ENCODE data around the gene JARID2. TPM values are rescaled to one million over a fixed set of nuclear protein-coding genes. Genes with fewer than 3 reads are reported as not detected.

Gene JARID2
- total and polyA plus RNA-seq, 2 of the 8 experiments (the other 6 are each of a cell fraction or from before 2014, with no cell fraction given), result 60.1 to 239 TPM

GRCh38 chr6:15360300-15360699 lies 114.4 kb downstream of the JARID2 start:
- H3K4ac ChIP-seq (replicated peaks; ENCODE audit: insufficient read length, low read depth, low read length), result no peak overlapping the region
- DNase-seq (ENCODE audit: low read depth in 1 of 2, low spot score in 2 of 2) (no peak), FAIRE-seq (no peak)
- no peak overlapping the region for H2BK20ac ChIP-seq (ENCODE audit: low read length)
- no peaks in the 10 kb centered on the region for H3K27me3 ChIP-seq (replicated peaks in 1 of 4; ENCODE audit: control insufficient read depth in 3 of 4, extremely low read depth in 1 of 4, insufficient read depth in 3 of 4, low read length in 3 of 4)
- no peak overlapping the region for H2BK120ac ChIP-seq (replicated peaks; ENCODE audit: low read depth, low read length)
- no peak overlapping the region for H3K18ac ChIP-seq (ENCODE audit: extremely low read depth, low read length)
- no peak overlapping the region for H3K9ac ChIP-seq (replicated peaks in 1 of 4; ENCODE audit: extremely low read depth in 1 of 4, low read depth in 3 of 4, low read length in 3 of 4)
- H3K4me3 ChIP-seq (ENCODE audit: extremely low read depth in 1 of 4, insufficient read depth in 2 of 4, low read depth in 3 of 4, low read length in 4 of 4), result no peak overlapping the region
- H3K9me3 ChIP-seq (ENCODE audit: insufficient read depth in 2 of 2, low read depth in 1 of 2, low read length in 1 of 2), result no peaks in the 10 kb centered on the region
- no peak overlapping the region for H3K23ac ChIP-seq (ENCODE audit: insufficient read length)
- no peak overlapping the region for H2BK12ac ChIP-seq (ENCODE audit: low read depth, low read length)
- no peak overlapping the region for H3K27ac ChIP-seq (ENCODE audit: low read depth, low read length)
- H3K56ac ChIP-seq (replicated peaks; ENCODE audit: insufficient read length, low read depth, low read length), result no peak overlapping the region
- H4K20me1 ChIP-seq (replicated peaks in 1 of 2; ENCODE audit: control insufficient read depth in 1 of 2, insufficient read depth in 2 of 2, low read length in 2 of 2), result peaks cover 61 to 74% of the 10 kb centered on the region in 2 experiments
- H3K14ac ChIP-seq (ENCODE audit: insufficient read length), result no peak overlapping the region
- H3K4me1 ChIP-seq (replicated peaks in 1 of 4; ENCODE audit: control insufficient read depth in 3 of 4, insufficient read depth in 4 of 4, low read length in 3 of 4), result peaks cover 18 to 59% (median 38%) of the 10 kb centered on the region in 4 experiments
- WGBS, 2 experiments (ENCODE audit: extremely low coverage in 1 of 2, insufficient coverage in 1 of 2, insufficient read length in 1 of 2, insufficient replicate concordance in 2 of 2, low coverage in 1 of 2, low lambda C conversion rate in 2 of 2, missing lambda C conversion rate in 1 of 2), result 95% methylated on average over 9 of the region's 9 CpGs; no CpG with 5 or more reads in 1 of the 2 experiments
- no peak overlapping the region for H4K8ac ChIP-seq (ENCODE audit: extremely low read depth, insufficient read depth, low read length)
- H4K5ac ChIP-seq (ENCODE audit: insufficient read length, low read depth, low read length), result no peak overlapping the region
- H2BK15ac ChIP-seq (ENCODE audit: low read length), result no peak overlapping the region
- H3K4me2 ChIP-seq (ENCODE audit: insufficient read depth in 1 of 2, low read depth in 2 of 2, low read length in 2 of 2), result peak overlapping the region in 1 of 2 experiments; percentile 18; a peak in 1 of 4 replicates
- peaks cover 0 to 3% (median 0%) of the 10 kb centered on the region in 4 experiments; a peak in 1 of 8 replicates for H3K36me3 ChIP-seq (ENCODE audit: control insufficient read depth in 2 of 4, insufficient read depth in 4 of 4, low read length in 3 of 4)
- peaks cover 87 to 100% of the 10 kb centered on the region in 2 experiments for H3K79me2 ChIP-seq (ENCODE audit: control insufficient read depth in 1 of 2, insufficient read depth in 2 of 2, low read length in 2 of 2)
- no peak overlapping the region for H2AFZ ChIP-seq (ENCODE audit: low read length)
- ChIA-PET POLR2A (ENCODE audit: partially characterized antibody) (interaction anchor here (1.2 to 2.0 kb wide), 2 partner anchors 10 to 11 kb away, joined by 3 to 6 read pairs; no protein-coding TSS in a partner anchor), CTCF (ENCODE audit: partially characterized antibody) (interaction anchor here (1.0 kb wide), 1 partner anchor 31 kb away, joined by 3 read pairs; no protein-coding TSS in a partner anchor)
- H3K23me2 ChIP-seq (ENCODE audit: low read depth, low read length), result no peaks in the 10 kb centered on the region
- peaks cover 22% of the 10 kb centered on the region for H3K79me1 ChIP-seq (ENCODE audit: low read depth, low read length)
- no peak overlapping the region for H2AK5ac ChIP-seq (ENCODE audit: low read depth, low read length)
- H4K91ac ChIP-seq (replicated peaks; ENCODE audit: insufficient read length, low read length), result no peak overlapping the region
- no peak overlapping the region for H2BK5ac ChIP-seq (ENCODE audit: low read depth, low read length)
- TF ChIP-seq KDM4A (IDR thresholded peaks at IDR 0.05; ENCODE audit: low read depth, low read length, severe bottlenecking) (no peak), CHD1 (IDR thresholded peaks at IDR 0.05; ENCODE audit: low read depth, low read length) (no peak), CEBPB (IDR thresholded peaks at IDR 0.05; ENCODE audit: low read depth, low read length) (no peak), RAD21 (IDR thresholded peaks at IDR 0.05 in 1 of 2, conservative IDR thresholded peaks at IDR 0.05 in 1 of 2; ENCODE audit: low read depth in 2 of 2, low read length in 2 of 2) (no peak), RBBP5 (IDR thresholded peaks at IDR 0.05; ENCODE audit: borderline replicate concordance, low read depth, low read length) (no peak), SRF (IDR thresholded peaks at IDR 0.05; ENCODE audit: low read depth, low read length) (no peak), SP2 (IDR thresholded peaks at IDR 0.05; ENCODE audit: low read length) (no peak), TEAD4 (IDR thresholded peaks at IDR 0.05; ENCODE audit: low read depth, low read length) (no peak), JUND (IDR thresholded peaks at IDR 0.05; ENCODE audit: low read length) (no peak), ASH2L (IDR thresholded peaks at IDR 0.05; ENCODE audit: low read length) (no peak), RNF2 (IDR thresholded peaks at IDR 0.05; ENCODE audit: borderline replicate concordance, low read depth, low read length, missing control alignments, poor library complexity, severe bottlenecking) (no peak)
- TF ChIP-seq, protein P1, sequence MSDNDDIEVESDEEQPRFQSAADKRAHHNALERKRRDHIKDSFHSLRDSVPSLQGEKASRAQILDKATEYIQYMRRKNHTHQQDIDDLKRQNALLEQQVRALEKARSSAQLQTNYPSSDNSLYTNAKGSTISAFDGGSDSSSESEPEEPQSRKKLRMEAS (IDR thresholded peaks at IDR 0.05), result no peak
- TF ChIP-seq, protein P2, sequence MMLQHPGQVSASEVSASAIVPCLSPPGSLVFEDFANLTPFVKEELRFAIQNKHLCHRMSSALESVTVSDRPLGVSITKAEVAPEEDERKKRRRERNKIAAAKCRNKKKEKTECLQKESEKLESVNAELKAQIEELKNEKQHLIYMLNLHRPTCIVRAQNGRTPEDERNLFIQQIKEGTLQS (IDR thresholded peaks at IDR 0.05; ENCODE audit: insufficient read depth, low read depth, low read length), result no peak
